ENCODE measurements around the gene RORC.
A peak's percentile ranks its signal among the peaks of the same experiment; 100 is the strongest.
"Not testable (repeated sequence)": the region's sequence is repeated elsewhere in the genome, so short reads cannot be mapped to it uniquely, and the experiment has no call there.

The RORC gene

GRCh38 chr1:151768351-151769066 is 63.1 kb downstream of the RORC start:
- DNase-seq, result not testable (repeated sequence)

GRCh38 chr1:151763990-151764389 is 67.6 kb downstream of the RORC start:
- no peak for DNase-seq

- DNase-seq, result peak; percentile 61
Observed at GRCh38 chr1:151762941-151763921, 68.4 kb downstream of the RORC start, which contains the start of gene MRPL9. TSS of gene MRPL9 (minus strand) at chr1:151763496. CDS start at chr1:151763479, 17 bp downstream.

- no peak for DNase-seq
Observed at GRCh38 chr1:151760597-151761385, 70.8 kb downstream of the RORC start.

GRCh38 chr1:151759241-151759640 is 72.4 kb downstream of the RORC start:
- no peak for DNase-seq

GRCh38 chr1:151756291-151756690 is 75.3 kb downstream of the RORC start:
- no peak for DNase-seq
